ENCODE data around the gene ZNF860. TPM values are rescaled to one million over a fixed set of nuclear protein-coding genes. Genes with fewer than 3 reads are reported as not detected.

Gene ZNF860
- 0.18 and 0.56 TPM in 2 replicates for total RNA-seq (2012; rRNA removed)
- polyA plus RNA-seq (2012; rRNA removed) = 0.07 and 0.26 TPM in 2 replicates
- 0.03 and 0.12 TPM in 2 replicates for polyA plus RNA-seq (2012; cell fraction: cytosol; rRNA removed)
- polyA plus RNA-seq (2012; cell fraction: nucleus; rRNA removed; ENCODE audit: low replicate concordance) = 0.11 and 0.40 TPM in 2 replicates
- percentile 24 among the genes with signal in this experiment for Bru-seq, nascent RNA
- BruChase-seq, experiment 1, labeled RNA remaining after a 6-hour chase = percentile 21 among the genes with signal in this experiment
- BruChase-seq, experiment 2, labeled RNA remaining after a 2-hour chase = percentile 29 among the genes with signal in this experiment
- long read RNA-seq = 0 reads

DNA sequence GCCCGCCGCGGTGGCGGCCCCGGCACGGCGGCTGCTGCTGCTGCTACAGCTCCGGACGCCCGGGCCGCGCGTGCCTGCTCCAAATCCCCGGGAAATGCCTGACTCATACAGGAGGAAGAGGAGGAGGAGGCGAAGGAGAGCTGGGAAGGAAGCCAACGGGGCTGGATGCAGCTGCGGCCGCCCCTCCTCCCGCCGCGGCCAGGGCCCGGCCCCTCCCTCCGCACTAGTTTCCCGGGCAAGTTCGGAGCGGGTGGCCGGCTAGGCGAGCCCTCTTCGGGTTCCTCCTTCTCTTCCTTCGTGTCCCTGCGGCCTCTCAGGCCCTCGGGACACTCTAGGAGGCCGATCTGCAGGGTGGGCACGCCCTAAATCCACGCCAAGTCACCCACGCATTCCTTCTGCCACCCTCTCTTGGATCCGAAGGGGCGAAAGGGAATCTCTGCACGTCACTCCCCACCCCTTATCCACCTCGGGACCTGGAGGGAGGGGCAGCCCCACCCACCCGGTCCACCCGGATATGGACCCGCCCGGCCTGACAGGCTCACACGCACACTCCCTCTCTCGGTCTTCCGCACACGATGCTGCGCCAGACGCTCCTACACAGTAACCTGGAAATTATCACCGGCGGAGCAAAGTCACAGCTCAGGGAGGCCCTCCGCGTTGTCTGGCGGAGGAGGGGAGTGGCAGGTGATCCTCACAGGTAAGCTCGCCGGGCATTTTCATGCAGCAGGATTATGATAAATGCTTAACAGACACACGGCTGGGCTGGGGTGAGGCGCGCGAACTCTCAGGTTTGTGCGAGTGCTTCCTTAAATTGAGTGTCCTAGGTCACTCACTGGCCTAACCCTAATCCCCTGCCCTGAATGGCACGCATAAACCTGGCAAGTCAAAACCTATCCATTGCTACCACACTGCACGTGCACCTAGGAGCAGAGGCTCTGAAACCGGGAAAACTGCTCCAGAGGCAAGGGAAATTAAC is at the start of gene ZNF860, which contains the start of gene OSBPL10:
TSS of gene ZNF860 (plus strand) at position 545 of the 976 bp plus-strand sequence. CDS start 7,330 bp downstream, outside the sequence.
TSS of gene OSBPL10 (minus strand) at position 57 of the 976 bp plus-strand sequence. CDS start 83 bp downstream, outside the sequence.
- DNase-seq (peak; percentile 92), ATAC-seq (ENCODE audit: low read depth) (peak; percentile 87)
- H3K27me3 ChIP-seq (ENCODE audit: control insufficient read depth, insufficient read depth, low read length) = no peaks in the 10 kb centered on the region
- no peak within 1 kb of the TSS; the same call in 1 of the 2 replicates for H4K5ac ChIP-seq (ENCODE audit: low read depth, low read length)
- peaks cover 6 to 15% of the 10 kb centered on the region in 2 experiments; a peak in 3 of 4 replicates for H3K79me1 ChIP-seq (ENCODE audit: low read depth in 1 of 2, low read length in 2 of 2)
- peaks cover 2% of the 10 kb centered on the region; the same call in 1 of the 2 replicates for H3K9me1 ChIP-seq (ENCODE audit: insufficient read depth, low read length)
- ChIA-PET CTCF (no interaction called here), POLR2A (ENCODE audit: unreplicated experiment) (no interaction called here)
- peak within 1 kb of the TSS; percentile 89 for H2AK9ac ChIP-seq (replicated peaks; ENCODE audit: low read depth, low read length, poor library complexity)
- dilution Hi-C loops (cut with HindIII; ENCODE audit: low sequenced_read_pairs, unreplicated experiment) (no loop called here), intact Hi-C loops (cut with micrococcal nuclease) (loop anchor here (1.0 to 10.0 kb wide), 3 partner anchors 12 to 367 kb away; no protein-coding TSS in a partner anchor), in situ Hi-C loops (cut with MboI; ENCODE audit: low sequenced_read_pairs) (no loop called here)
- peak within 1 kb of the TSS; percentile 87 for H2BK20ac ChIP-seq (ENCODE audit: low read depth, low read length)
- peak within 1 kb of the TSS; percentile 31 for H2BK5ac ChIP-seq (ENCODE audit: low read depth, low read length, poor library complexity, severe bottlenecking)
- H2BK120ac ChIP-seq (ENCODE audit: low read depth, low read length) = peak within 1 kb of the TSS; percentile 94
- peak within 1 kb of the TSS; percentile 87 for H3K4me3 ChIP-seq (ENCODE audit: insufficient read depth, low read depth, low read length)
- peak within 1 kb of the TSS; percentile 61 for H3K14ac ChIP-seq (replicated peaks; ENCODE audit: low read depth, low read length)
- H3K4me1 ChIP-seq (ENCODE audit: control insufficient read depth, insufficient read depth, low read length) = no peaks in the 10 kb centered on the region; the same call in 1 of the 2 replicates
- H3K27ac ChIP-seq (ENCODE audit: insufficient read depth, low read length) = peak within 1 kb of the TSS; percentile 63
- no TSS peak for BruUV-seq (replicated peaks)
- peak within 1 kb of the TSS; percentile 71 for H3K9ac ChIP-seq (ENCODE audit: low read depth, low read length)
- H3K18ac ChIP-seq (ENCODE audit: low read depth, low read length) = peak within 1 kb of the TSS; percentile 67; the same call in 1 of the 2 replicates
- 0% methylated on average over 19 of the region's 65 CpGs; no CpG with 5 or more reads in 1 of the 2 experiments for WGBS, 2 experiments (ENCODE audit: extremely low coverage in 2 of 2, insufficient read length in 1 of 2)
- 0 out of 2 replicates have a peak within 1 kb of the TSS, but pooled peaks have one; percentile 0 for H2AK5ac ChIP-seq (ENCODE audit: low read depth, low read length)
- H2AFZ ChIP-seq (replicated peaks; ENCODE audit: low read length, poor library complexity) = peak within 1 kb of the TSS; percentile 91
- H3K56ac ChIP-seq (ENCODE audit: extremely low read depth, insufficient read depth, low read length) = peak within 1 kb of the TSS; percentile 49; the same call in 1 of the 2 replicates
- peak within 1 kb of the TSS; percentile 53; the same call in 1 of the 3 replicates for H2BK15ac ChIP-seq (ENCODE audit: low read depth, low read length)
- peak within 1 kb of the TSS; percentile 75 to 93; a peak in 3 of 4 replicates for H4K8ac ChIP-seq (ENCODE audit: low read depth in 2 of 2, low read length in 2 of 2)
- H3K9me3 ChIP-seq (ENCODE audit: control insufficient read depth, insufficient read depth, low read length) = no peaks in the 10 kb centered on the region
- H4K20me1 ChIP-seq (ENCODE audit: insufficient read depth, low read length) = no peaks in the 10 kb centered on the region
- H3K23ac ChIP-seq (ENCODE audit: low read depth, low read length) = peak within 1 kb of the TSS; percentile 41
- peak within 1 kb of the TSS; percentile 93 for H4K91ac ChIP-seq (ENCODE audit: insufficient read depth, low read depth, low read length)
- no peaks in the 10 kb centered on the region for H3K36me3 ChIP-seq (ENCODE audit: control insufficient read depth, insufficient read depth, low read length)
- peak within 1 kb of the TSS; percentile 83 for H3K4me2 ChIP-seq (ENCODE audit: low read depth, low read length)
- peak within 1 kb of the TSS; percentile 77 for H3K4ac ChIP-seq (ENCODE audit: low read depth, low read length)
- TF ChIP-seq SMC3 (IDR thresholded peaks at IDR 0.05; ENCODE audit: low read depth, low read length) (no peak), FOS (IDR thresholded peaks at IDR 0.05; ENCODE audit: low read depth, low read length) (peak; percentile 37; the same call in 1 of the 2 replicates), MAFK (IDR thresholded peaks at IDR 0.05; ENCODE audit: low read depth, low read length) (no peak), MAZ (IDR thresholded peaks at IDR 0.05; ENCODE audit: borderline replicate concordance, low read depth, low read length) (peak; percentile 75; the same call in 1 of the 2 replicates), CEBPB (IDR thresholded peaks at IDR 0.05; ENCODE audit: low read depth, low read length) (no peak), RAD21 (IDR thresholded peaks at IDR 0.05; ENCODE audit: low read length) (no peak), RFX5 (IDR thresholded peaks at IDR 0.05; ENCODE audit: low read depth, low read length) (no peak), NFE2L2 (IDR thresholded peaks at IDR 0.05; ENCODE audit: low read depth, low read length) (peak; percentile 44; the same call in 1 of the 2 replicates), MXI1 (IDR thresholded peaks at IDR 0.05; ENCODE audit: borderline replicate concordance, low read depth, low read length) (peak; percentile 56; the same call in 1 of the 2 replicates)
- TF ChIP-seq, protein P1, sequence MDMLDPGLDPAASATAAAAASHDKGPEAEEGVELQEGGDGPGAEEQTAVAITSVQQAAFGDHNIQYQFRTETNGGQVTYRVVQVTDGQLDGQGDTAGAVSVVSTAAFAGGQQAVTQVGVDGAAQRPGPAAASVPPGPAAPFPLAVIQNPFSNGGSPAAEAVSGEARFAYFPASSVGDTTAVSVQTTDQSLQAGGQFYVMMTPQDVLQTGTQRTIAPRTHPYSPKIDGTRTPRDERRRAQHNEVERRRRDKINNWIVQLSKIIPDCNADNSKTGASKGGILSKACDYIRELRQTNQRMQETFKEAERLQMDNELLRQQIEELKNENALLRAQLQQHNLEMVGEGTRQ (IDR thresholded peaks at IDR 0.05; ENCODE audit: low read depth, low read length) = no peak
- TF ChIP-seq, protein P2, sequence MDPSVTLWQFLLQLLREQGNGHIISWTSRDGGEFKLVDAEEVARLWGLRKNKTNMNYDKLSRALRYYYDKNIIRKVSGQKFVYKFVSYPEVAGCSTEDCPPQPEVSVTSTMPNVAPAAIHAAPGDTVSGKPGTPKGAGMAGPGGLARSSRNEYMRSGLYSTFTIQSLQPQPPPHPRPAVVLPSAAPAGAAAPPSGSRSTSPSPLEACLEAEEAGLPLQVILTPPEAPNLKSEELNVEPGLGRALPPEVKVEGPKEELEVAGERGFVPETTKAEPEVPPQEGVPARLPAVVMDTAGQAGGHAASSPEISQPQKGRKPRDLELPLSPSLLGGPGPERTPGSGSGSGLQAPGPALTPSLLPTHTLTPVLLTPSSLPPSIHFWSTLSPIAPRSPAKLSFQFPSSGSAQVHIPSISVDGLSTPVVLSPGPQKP (IDR thresholded peaks at IDR 0.05; ENCODE audit: borderline replicate concordance, low read depth, low read length) = no peak

Data from IMR-90 (cell line).